Mesodermal cell (in vitro differentiated cells): Measurements from ENCODE around the gene IFNL4.

Experiments used
- H3K27ac ChIP-seq: 2 replicates; pipeline ENCODE4 v1.7.0; 2013; ENCODE audit warnings: mild to moderate bottlenecking, low read depth, low read length, moderate library complexity; ENCODE audit not compliant: severe bottlenecking
- H3K36me3 ChIP-seq: 2 replicates; pipeline ENCODE4 v1.7.1; 2013; ENCODE audit warnings: mild to moderate bottlenecking, low read length, moderate library complexity; ENCODE audit not compliant: control insufficient read depth, insufficient read depth
- H3K4me1 ChIP-seq: one replicate; pipeline ENCODE4 v1.7.1; 2013; ENCODE audit warnings: mild to moderate bottlenecking, low read length; ENCODE audit not compliant: insufficient read depth, control insufficient read depth, poor library complexity, severe bottlenecking
- H3K4me3 ChIP-seq: 2 replicates; pipeline ENCODE4 v1.7.0; 2013; ENCODE audit warnings: low read length, control low read depth, mild to moderate bottlenecking; ENCODE audit not compliant: insufficient read depth, poor library complexity, severe bottlenecking; ENCODE audit errors: extremely low read depth
- H3K9me3 ChIP-seq: 2 replicates; pipeline ENCODE4 v1.7.1; 2013; ENCODE audit warnings: mild to moderate bottlenecking, low read length, moderate library complexity; ENCODE audit not compliant: control insufficient read depth
- WGBS, 2 experiments: methylation state at CpG; one replicate each; pipeline ENCODE4 v1.1.5; 2013; ENCODE audit warnings: missing lambda C conversion rate in 2 of 2; ENCODE audit not compliant: insufficient coverage in 2 of 2; 5-methylcytosine and 5-hydroxymethylcytosine counted together

The IFNL4 gene

GRCh38 chr19:39203372-39204341 is 45.0 kb downstream of the IFNL4 start, which contains the start of gene SYCN:
SYCN (minus strand) TSS chr19:39204263; CDS start chr19:39204254, 9 bp downstream.
- H3K4me1 ChIP-seq, result no peaks in the 10 kb centered on the region
- no peak within 1 kb of the TSS for H3K27ac ChIP-seq
- H3K4me3 ChIP-seq, result no peak within 1 kb of the TSS
- no peaks in the 10 kb centered on the region for H3K9me3 ChIP-seq
- H3K36me3 ChIP-seq, result no peaks in the 10 kb centered on the region
- 50 to 52% methylated on average over 44 to 54 of the region's 57 CpGs for WGBS, 2 experiments

GRCh38 chr19:39202998-39203355 is 45.7 kb downstream of the IFNL4 start:
- H3K36me3 ChIP-seq, result no peaks in the 10 kb centered on the region
- 89 to 100% methylated on average over 1 of the region's 1 CpG for WGBS, 2 experiments
- no peaks in the 10 kb centered on the region for H3K9me3 ChIP-seq
- H3K27ac ChIP-seq, result no peak overlapping the region
- H3K4me1 ChIP-seq, result no peaks in the 10 kb centered on the region
- no peak overlapping the region for H3K4me3 ChIP-seq

GRCh38 chr19:39200803-39201115 is 47.9 kb downstream of the IFNL4 start:
- H3K4me1 ChIP-seq, result no peaks in the 10 kb centered on the region
- no peaks in the 10 kb centered on the region for H3K36me3 ChIP-seq
- WGBS, 2 experiments, result 79 to 85% methylated on average over 3 of the region's 3 CpGs
- H3K4me3 ChIP-seq, result no peak overlapping the region
- H3K9me3 ChIP-seq, result no peaks in the 10 kb centered on the region
- H3K27ac ChIP-seq, result no peak overlapping the region

- WGBS, 2 experiments, result 89 to 91% methylated on average over 26 to 32 of the region's 32 CpGs
- no peaks in the 10 kb centered on the region for H3K9me3 ChIP-seq
- H3K36me3 ChIP-seq, result no peaks in the 10 kb centered on the region
- no peak overlapping the region for H3K27ac ChIP-seq
- no peaks in the 10 kb centered on the region for H3K4me1 ChIP-seq
- no peak overlapping the region for H3K4me3 ChIP-seq
Measured at GRCh38 chr19:39200066-39200802, 48.4 kb downstream of the IFNL4 start.

- H3K4me1 ChIP-seq, result no peaks in the 10 kb centered on the region
- H3K36me3 ChIP-seq, result no peaks in the 10 kb centered on the region
- 44 to 46% methylated on average over 10 to 11 of the region's 11 CpGs for WGBS, 2 experiments
- no peak overlapping the region for H3K4me3 ChIP-seq
- no peaks in the 10 kb centered on the region for H3K9me3 ChIP-seq
- H3K27ac ChIP-seq, result no peak overlapping the region
Measured at GRCh38 chr19:39199025-39199424, 49.6 kb downstream of the IFNL4 start.

- H3K27ac ChIP-seq, result no peak overlapping the region
- WGBS, 2 experiments, result 48 to 80% methylated on average over 1 to 3 of the region's 5 CpGs
- no peaks in the 10 kb centered on the region for H3K36me3 ChIP-seq
Measured at GRCh38 chr19:39197808-39198207, 50.8 kb downstream of the IFNL4 start.

GRCh38 chr19:39196860-39197562 is 51.6 kb downstream of the IFNL4 start, which contains the start of gene NCCRP1:
NCCRP1 (plus strand) TSS chr19:39196964; CDS start chr19:39196983, 19 bp downstream.
- no peak within 1 kb of the TSS for H3K4me3 ChIP-seq
- no peaks in the 10 kb centered on the region for H3K9me3 ChIP-seq
- 6 to 9% methylated on average over 46 to 48 of the region's 51 CpGs for WGBS, 2 experiments
- H3K4me1 ChIP-seq, result no peaks in the 10 kb centered on the region
- H3K27ac ChIP-seq, result no peak within 1 kb of the TSS
- no peaks in the 10 kb centered on the region for H3K36me3 ChIP-seq

More at GRCh38 chr19:39197808-39198207, 50.8 kb downstream of the IFNL4 start:
- Histone ChIP-seq H3K4me3 (no peak overlapping the region), H3K9me3 (no peaks in the 10 kb centered on the region), H3K4me1 (no peaks in the 10 kb centered on the region)

GRCh38 chr19:39196320-39196719 is 52.3 kb downstream of the IFNL4 start:
- no peak overlapping the region for H3K27ac ChIP-seq
- H3K4me1 ChIP-seq, result no peaks in the 10 kb centered on the region
- no peak overlapping the region for H3K4me3 ChIP-seq
- H3K9me3 ChIP-seq, result no peaks in the 10 kb centered on the region
- WGBS, 2 experiments, result 35% methylated on average over 5 to 6 of the region's 7 CpGs
- no peaks in the 10 kb centered on the region for H3K36me3 ChIP-seq
